ENCODE measurements around the gene STPG2.

GRCh38 chr4:97879942-97880341 lies 263.3 kb downstream of the STPG2 start:
- TF ChIP-seq POLR2A (IDR thresholded peaks at IDR 0.05) (no peak), CTCF (IDR thresholded peaks at IDR 0.05) (no peak)
